Measurements from ENCODE around the gene ATXN10. TPM values are rescaled to one million over a fixed set of nuclear protein-coding genes. Genes with fewer than 3 reads are reported as not detected.

The ATXN10 gene
- total RNA-seq, 3 donors from 2014 or later, result 59.9 to 136 (median 66.8) TPM

DNA sequence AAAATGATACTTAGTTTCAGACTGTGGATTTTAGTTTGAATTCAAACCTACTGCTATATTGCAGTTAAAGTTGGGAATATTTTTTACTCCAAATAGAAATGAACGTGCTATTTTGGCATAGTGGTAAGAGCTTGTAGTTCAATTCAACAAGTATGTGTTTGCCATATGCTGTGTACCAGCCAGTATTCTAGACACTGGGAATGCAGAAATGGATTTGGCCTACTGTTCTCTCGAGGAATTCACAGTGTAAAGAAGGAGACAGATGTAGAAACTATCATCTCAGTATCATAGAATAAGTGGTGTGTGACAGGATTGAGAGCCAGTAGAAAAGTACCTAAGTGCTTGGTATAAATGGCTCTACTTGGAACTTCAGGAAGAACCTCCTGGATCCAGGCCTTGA lies 80.4 kb downstream of the ATXN10 start:
- DNase-seq (no peak), ATAC-seq (no peak)
- Histone ChIP-seq H3K4me1 (ENCODE audit: low read depth) (no peaks in the 10 kb centered on the region), H3K9me3 (no peaks in the 10 kb centered on the region), H3K4me3 (no peak overlapping the region), H3K36me3 (ENCODE audit: low read depth) (no peaks in the 10 kb centered on the region)
- intact Hi-C loops (cut with DNase I, micrococcal nuclease), result no loop called here
- no peak for TF ChIP-seq CTCF (IDR thresholded peaks at IDR 0.05)

GRCh38 chr22:45754822-45755221 lies 83.2 kb downstream of the ATXN10 start:
- no peak for TF ChIP-seq CTCF (IDR thresholded peaks at IDR 0.05)
- no peaks in the 10 kb centered on the region for H3K36me3 ChIP-seq (ENCODE audit: low read depth)
- no peak for DNase-seq
- ATAC-seq, result no peak
- H3K4me3 ChIP-seq, result no peak overlapping the region
- H3K4me1 ChIP-seq (ENCODE audit: low read depth), result no peaks in the 10 kb centered on the region
- no peaks in the 10 kb centered on the region for H3K9me3 ChIP-seq
- intact Hi-C loops (cut with DNase I, micrococcal nuclease), result no loop called here

DNA sequence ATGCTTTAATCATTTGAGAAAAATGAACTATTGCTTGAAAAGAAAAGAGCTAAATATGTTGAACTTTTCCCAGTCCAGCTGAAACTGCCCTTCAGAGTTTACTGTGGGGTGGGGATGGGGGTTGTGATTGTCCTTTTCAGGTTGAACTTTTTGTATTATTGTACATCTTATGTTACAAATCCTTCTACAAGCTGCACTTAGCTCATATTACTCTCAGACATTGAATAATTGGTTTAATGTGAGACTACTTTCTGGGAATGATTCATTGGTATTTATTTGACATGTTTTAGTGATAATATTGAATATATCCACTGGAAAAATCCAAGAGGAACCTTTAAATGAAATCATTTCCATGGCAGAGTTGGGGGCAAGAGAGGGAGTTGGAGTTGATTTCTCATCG lies 84.9 kb downstream of the ATXN10 start:
- Histone ChIP-seq H3K4me1 (ENCODE audit: low read depth) (no peaks in the 10 kb centered on the region), H3K36me3 (ENCODE audit: low read depth) (no peaks in the 10 kb centered on the region), H3K9me3 (no peaks in the 10 kb centered on the region), H3K4me3 (no peak overlapping the region)
- ATAC-seq (no peak), DNase-seq (no peak)
- TF ChIP-seq CTCF (IDR thresholded peaks at IDR 0.05), result no peak
- intact Hi-C loops (cut with DNase I, micrococcal nuclease), result no loop called here

GRCh38 chr22:45757068-45757467 lies 85.4 kb downstream of the ATXN10 start:
- no peak for TF ChIP-seq CTCF (IDR thresholded peaks at IDR 0.05)
- H3K9me3 ChIP-seq, result no peaks in the 10 kb centered on the region
- DNase-seq (no peak), ATAC-seq (no peak)
- intact Hi-C loops (cut with DNase I, micrococcal nuclease), result no loop called here
- H3K4me1 ChIP-seq (ENCODE audit: low read depth), result no peaks in the 10 kb centered on the region
- no peak overlapping the region for H3K4me3 ChIP-seq
- no peaks in the 10 kb centered on the region for H3K36me3 ChIP-seq (ENCODE audit: low read depth)

GRCh38 chr22:45757936-45758335 lies 86.3 kb downstream of the ATXN10 start:
- H3K4me1 ChIP-seq (ENCODE audit: low read depth), result no peaks in the 10 kb centered on the region

More at GRCh38 chr22:45757936-45758335, 86.3 kb downstream of the ATXN10 start:
- H3K4me3 ChIP-seq, result no peak overlapping the region
- ATAC-seq (no peak), DNase-seq (no peak)
- intact Hi-C loops (cut with DNase I, micrococcal nuclease), result no loop called here
- no peaks in the 10 kb centered on the region for H3K36me3 ChIP-seq (ENCODE audit: low read depth)
- no peak for TF ChIP-seq CTCF (IDR thresholded peaks at IDR 0.05)
- no peaks in the 10 kb centered on the region for H3K9me3 ChIP-seq
